ENCODE results near the gene TNS3. TPM values are rescaled to one million over a fixed set of nuclear protein-coding genes. Genes with fewer than 3 reads are reported as not detected.

TNS3 gene
- total RNA-seq, 1 experiment from 2014 or later = 9.5 TPM

DNA sequence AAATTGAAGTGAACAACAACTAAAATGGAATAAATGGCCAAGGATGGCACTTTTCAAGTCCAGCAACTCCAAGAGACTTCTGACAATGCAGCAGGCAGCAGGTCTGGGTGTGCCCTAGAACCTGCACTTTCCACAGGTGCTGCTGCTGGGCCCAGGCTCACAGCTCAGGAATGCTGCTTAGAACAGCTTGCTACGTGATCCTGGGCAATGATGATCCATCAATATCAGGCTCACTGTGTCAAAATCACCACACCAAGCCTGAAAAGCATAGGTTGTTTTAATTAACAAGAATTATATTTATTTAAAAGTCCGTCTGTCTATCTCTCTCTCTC is 148.4 kb downstream of the TNS3 start:
- Mint-ChIP-seq H3K9me3 (no peaks in the 10 kb centered on the region), H3K4me3 (no peak overlapping the region), H3K27ac (no peak overlapping the region), H3K4me1 (no peaks in the 10 kb centered on the region; a peak in 1 of 4 replicates), H3K27me3 (ENCODE audit: low read depth) (peaks cover 2% of the 10 kb centered on the region; the same call in 1 of the 2 replicates), H3K36me3 (ENCODE audit: insufficient read depth in 1 of 3, low read depth in 3 of 3) (peaks cover 0 to 2% (median 0%) of the 10 kb centered on the region in 3 experiments; a peak in 3 of 7 replicates)
- no peaks in the 10 kb centered on the region for H3K27me3 ChIP-seq (ENCODE audit: insufficient read depth, low read length)
- H4K8ac ChIP-seq (replicated peaks; ENCODE audit: insufficient read length, low read depth, low read length) = no peak overlapping the region
- H2BK20ac ChIP-seq (ENCODE audit: low read depth, low read length, poor library complexity, severe bottlenecking) = no peak overlapping the region
- H4K5ac ChIP-seq (ENCODE audit: insufficient read length, low read depth, low read length) = no peak overlapping the region
- H3K4me2 ChIP-seq (ENCODE audit: insufficient read depth, insufficient read length, low read length) = no peak overlapping the region
- no peak overlapping the region for H2AFZ ChIP-seq (ENCODE audit: low read length)
- no peak overlapping the region for H2AK5ac ChIP-seq (ENCODE audit: insufficient read length, low read length)
- H3K23ac ChIP-seq (ENCODE audit: insufficient read length, low read depth, low read length) = no peak overlapping the region
- no peaks in the 10 kb centered on the region for H3K4me1 ChIP-seq (ENCODE audit: insufficient read depth, low read length)
- no CpG with 5 or more reads among the region's 2 CpGs for WGBS (ENCODE audit: extremely low coverage, insufficient read length, low lambda C conversion rate)
- no peaks in the 10 kb centered on the region for H3K79me2 ChIP-seq (ENCODE audit: insufficient read depth, low read length)
- no peak overlapping the region for H4K91ac ChIP-seq (ENCODE audit: insufficient read length, low read depth, low read length)
- no peak overlapping the region for H2BK120ac ChIP-seq (ENCODE audit: low read depth, low read length, poor library complexity, severe bottlenecking)
- H3K56ac ChIP-seq (ENCODE audit: insufficient read length, low read depth, low read length) = no peak overlapping the region
- TF ChIP-seq, protein P1, sequence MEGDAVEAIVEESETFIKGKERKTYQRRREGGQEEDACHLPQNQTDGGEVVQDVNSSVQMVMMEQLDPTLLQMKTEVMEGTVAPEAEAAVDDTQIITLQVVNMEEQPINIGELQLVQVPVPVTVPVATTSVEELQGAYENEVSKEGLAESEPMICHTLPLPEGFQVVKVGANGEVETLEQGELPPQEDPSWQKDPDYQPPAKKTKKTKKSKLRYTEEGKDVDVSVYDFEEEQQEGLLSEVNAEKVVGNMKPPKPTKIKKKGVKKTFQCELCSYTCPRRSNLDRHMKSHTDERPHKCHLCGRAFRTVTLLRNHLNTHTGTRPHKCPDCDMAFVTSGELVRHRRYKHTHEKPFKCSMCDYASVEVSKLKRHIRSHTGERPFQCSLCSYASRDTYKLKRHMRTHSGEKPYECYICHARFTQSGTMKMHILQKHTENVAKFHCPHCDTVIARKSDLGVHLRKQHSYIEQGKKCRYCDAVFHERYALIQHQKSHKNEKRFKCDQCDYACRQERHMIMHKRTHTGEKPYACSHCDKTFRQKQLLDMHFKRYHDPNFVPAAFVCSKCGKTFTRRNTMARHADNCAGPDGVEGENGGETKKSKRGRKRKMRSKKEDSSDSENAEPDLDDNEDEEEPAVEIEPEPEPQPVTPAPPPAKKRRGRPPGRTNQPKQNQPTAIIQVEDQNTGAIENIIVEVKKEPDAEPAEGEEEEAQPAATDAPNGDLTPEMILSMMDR (conservative IDR thresholded peaks at IDR 0.05) = no peak
- H3K18ac ChIP-seq (ENCODE audit: insufficient read length, low read depth, low read length) = no peak overlapping the region
- no peak overlapping the region for H3K14ac ChIP-seq (ENCODE audit: insufficient read depth, low read length)
- H3T11ph ChIP-seq (ENCODE audit: low read length) = no peak overlapping the region
- no peak overlapping the region for H3K4ac ChIP-seq (ENCODE audit: low read depth, low read length)
- H2BK15ac ChIP-seq (ENCODE audit: low read depth, low read length) = no peak overlapping the region
- no peak overlapping the region for H2BK5ac ChIP-seq (ENCODE audit: insufficient read length, low read length)
- DNase-seq = no peak
- no peaks in the 10 kb centered on the region for H3K23me2 ChIP-seq (ENCODE audit: insufficient read length, low read depth, low read length, poor library complexity, severe bottlenecking)
- peaks cover 3% of the 10 kb centered on the region for H4K20me1 ChIP-seq (ENCODE audit: control insufficient read depth, insufficient read depth, insufficient read length)
- H3K27ac ChIP-seq (ENCODE audit: insufficient read length, low read depth, low read length) = no peak overlapping the region
- H3K9ac ChIP-seq (ENCODE audit: extremely low read depth, insufficient read length, low read length) = no peak overlapping the region
- no peaks in the 10 kb centered on the region for H3K79me1 ChIP-seq (ENCODE audit: insufficient read depth, low read depth, low read length, poor library complexity, severe bottlenecking)
- H3K9me3 ChIP-seq (ENCODE audit: control insufficient read depth, low read depth, low read length) = no peaks in the 10 kb centered on the region
- no peak overlapping the region for H2BK12ac ChIP-seq (ENCODE audit: insufficient read length, low read depth, low read length)
